ENCODE measurements around the gene TPGS2.

TPGS2 gene

DNA sequence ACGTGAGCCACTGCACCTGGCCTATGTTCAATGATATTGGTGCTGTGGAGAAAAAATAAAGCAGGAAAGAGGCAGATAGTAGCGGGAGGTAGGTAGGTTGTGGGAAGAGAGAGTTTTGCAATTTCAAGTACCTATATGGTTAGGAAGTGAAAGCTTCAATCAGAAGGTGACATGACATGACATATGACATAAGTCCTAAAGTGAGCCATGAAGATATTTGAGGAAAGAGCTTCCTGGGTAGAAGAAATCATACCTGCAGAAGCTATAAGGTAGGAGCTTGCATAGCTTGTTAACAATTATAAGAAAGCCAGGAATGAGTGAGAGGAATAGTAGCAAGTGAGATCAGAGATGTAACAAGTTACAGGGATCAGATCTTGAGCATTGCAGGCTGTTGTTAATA, 4.3 kb upstream of the TPGS2 start:
- TF ChIP-seq, protein P1, sequence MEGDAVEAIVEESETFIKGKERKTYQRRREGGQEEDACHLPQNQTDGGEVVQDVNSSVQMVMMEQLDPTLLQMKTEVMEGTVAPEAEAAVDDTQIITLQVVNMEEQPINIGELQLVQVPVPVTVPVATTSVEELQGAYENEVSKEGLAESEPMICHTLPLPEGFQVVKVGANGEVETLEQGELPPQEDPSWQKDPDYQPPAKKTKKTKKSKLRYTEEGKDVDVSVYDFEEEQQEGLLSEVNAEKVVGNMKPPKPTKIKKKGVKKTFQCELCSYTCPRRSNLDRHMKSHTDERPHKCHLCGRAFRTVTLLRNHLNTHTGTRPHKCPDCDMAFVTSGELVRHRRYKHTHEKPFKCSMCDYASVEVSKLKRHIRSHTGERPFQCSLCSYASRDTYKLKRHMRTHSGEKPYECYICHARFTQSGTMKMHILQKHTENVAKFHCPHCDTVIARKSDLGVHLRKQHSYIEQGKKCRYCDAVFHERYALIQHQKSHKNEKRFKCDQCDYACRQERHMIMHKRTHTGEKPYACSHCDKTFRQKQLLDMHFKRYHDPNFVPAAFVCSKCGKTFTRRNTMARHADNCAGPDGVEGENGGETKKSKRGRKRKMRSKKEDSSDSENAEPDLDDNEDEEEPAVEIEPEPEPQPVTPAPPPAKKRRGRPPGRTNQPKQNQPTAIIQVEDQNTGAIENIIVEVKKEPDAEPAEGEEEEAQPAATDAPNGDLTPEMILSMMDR (IDR thresholded peaks at IDR 0.05): no peak

DNA sequence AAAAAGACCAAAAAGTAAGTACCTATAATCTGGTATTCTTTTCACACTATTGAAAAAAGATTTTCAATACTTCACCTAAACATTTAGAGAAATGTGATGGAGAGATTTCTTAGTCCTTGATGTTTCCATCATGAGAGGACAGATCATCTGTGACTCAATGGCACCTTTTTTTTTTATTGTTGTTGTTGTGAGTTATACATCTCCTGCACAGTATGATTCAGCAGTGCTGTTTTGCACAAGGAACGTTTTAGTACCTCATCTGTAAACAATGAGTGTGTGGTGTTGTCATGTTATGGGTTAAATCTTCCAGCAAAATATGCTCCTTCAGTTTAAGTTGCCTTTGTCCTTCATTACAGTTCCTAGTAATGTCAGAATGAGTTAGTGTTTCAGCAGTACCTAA, 2.3 kb upstream of the TPGS2 start:
- TF ChIP-seq, protein P1 (IDR thresholded peaks at IDR 0.05): no peak

DNA sequence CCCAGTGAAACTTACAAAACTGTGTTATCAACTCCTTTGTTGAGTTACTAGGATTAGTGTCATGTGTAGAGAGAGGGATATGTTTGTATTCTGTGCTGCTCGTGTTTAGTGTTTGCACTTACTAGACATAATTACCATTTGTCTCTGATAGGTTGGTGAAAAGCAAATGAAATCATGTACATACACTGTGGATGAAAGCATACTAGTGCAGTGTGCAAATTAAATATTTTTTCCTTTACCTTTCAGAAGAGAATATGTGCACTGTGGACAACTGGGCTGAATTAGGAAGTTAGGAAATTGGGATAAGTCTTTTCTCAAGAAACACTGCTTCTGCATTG, 1.3 kb upstream of the TPGS2 start:
- TF ChIP-seq, protein P1 (IDR thresholded peaks at IDR 0.05): no peak

DNA sequence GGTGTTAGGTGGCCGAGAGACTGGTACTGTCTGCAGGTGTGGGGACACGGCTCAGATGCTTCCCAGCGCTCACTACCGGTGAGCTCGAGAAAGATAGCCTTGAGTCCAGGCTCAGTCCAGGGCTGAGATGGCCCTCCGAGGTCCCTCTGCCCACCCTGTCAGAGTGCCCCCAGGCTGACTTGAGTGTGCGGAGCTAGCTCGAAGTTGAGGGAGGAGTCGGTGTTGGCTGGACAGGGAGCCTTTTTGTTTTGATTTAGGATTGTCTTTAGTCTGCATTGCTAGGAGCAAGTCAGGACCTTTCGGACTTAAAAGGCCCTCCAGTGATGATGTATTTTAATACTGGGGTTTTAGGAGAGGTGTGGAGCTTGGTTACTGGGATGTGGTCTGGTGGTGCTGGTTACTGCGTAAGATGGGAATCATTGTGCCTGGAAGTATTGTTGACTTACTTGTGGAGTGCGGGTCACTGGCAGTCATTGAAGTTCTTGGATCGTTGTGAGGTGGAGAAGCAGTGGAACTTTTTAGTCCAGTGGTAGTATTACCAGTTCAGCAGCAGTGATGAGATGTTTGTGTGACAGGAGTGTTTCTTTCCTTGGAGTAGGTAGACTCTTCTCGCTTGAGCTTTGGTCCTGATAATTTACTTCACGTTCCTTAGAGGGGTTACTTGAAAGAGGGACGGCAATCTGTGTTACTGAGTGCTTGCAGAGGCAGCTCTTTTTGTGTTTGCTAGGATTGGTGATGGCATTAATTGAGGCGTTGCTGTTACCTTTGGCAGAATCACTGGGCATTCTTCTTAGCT, 758 bp upstream of the TPGS2 start:
- TF ChIP-seq, protein P1 (IDR thresholded peaks at IDR 0.05): no peak

DNA sequence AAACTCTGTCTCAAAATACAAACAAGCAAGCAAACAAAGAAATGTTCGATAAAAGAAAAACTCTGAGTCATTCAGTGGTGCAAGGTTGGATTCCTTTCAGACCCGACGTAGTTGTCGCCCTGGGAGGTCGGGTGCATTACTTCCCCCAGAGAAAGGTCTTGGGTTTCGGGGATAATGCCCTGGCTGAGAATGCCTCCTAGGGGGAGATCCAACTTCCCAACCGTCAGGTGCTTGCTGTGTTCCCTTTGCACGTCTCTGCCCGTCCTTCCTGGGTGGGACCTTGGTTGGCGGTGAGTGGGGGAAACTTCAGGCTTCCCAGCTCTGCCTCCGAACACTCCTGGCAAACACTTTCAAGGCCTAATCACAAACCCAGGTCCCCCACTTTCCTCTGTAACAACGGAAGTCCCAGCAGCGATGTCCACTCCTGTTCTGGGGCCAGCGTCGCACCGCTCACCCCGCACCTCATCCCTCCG, 609 bp downstream of the TPGS2 start:
- TF ChIP-seq, protein P1 (IDR thresholded peaks at IDR 0.05): no peak

DNA sequence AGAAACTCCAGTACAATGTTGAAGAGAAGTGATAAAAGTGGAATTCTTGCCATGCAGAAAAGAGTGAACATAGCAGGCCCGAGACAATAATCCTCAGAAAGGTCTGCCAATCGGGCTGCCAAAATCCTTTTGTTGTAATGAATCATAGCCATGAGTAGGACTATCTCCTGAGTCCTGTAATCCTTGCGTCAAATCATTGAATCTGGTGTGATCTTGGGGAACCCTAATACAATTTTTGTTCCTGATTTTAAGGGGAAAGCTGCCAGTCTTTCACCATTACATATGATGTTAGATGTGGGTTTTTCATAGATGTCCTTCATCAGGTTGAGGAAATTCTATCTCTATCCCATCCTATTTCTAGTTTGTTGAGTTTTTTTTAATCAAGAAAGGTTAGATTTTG, 2.2 kb downstream of the TPGS2 start:
- TF ChIP-seq, protein P1 (IDR thresholded peaks at IDR 0.05): no peak

DNA sequence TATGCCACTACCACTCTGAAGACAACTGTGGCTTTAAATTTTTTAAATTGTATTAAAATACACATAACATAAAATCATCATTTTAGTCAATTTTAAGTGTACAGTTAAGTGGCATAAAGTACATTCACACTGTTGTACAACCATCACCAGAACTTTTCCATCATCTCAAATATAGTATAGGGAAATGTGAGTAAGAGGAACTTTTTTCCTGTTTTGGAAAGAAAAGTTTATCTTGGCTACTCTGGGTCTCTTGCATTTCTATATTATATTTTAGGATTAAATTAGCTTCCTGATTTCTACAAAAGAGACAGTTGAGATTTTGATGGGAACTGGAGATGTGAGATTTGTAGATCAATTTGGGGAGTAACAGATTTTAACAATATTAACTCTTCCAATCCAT, 3.3 kb downstream of the TPGS2 start:
- TF ChIP-seq, protein P1 (IDR thresholded peaks at IDR 0.05): no peak

DNA sequence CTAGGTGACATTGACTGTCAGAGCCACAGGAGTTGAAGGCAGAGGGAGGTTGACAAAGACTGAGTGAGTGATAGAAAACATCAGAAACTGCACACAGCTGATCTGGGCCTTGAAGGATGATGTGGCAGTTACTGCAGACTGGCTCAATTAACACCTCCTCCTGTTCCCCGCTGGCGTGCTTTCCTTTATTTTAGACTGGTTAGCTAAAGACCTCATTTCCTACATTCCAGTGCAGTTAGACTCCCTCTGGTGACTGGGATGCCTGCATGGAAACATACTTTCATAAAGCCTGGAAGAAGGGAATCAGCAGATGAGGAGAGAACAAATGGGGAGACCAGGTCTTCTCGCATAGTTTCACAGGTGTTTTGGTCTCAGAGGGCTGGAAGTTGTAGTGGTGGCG, 7.1 kb downstream of the TPGS2 start:
- TF ChIP-seq, protein P1 (IDR thresholded peaks at IDR 0.05): no peak
